Smooth muscle cell (in vitro differentiated cells): ENCODE results near the gene SPOCK3. TPM values are rescaled to one million over a fixed set of nuclear protein-coding genes. Genes with fewer than 3 reads are reported as not detected.

Experiments
- DNase-seq: peaks from one replicate; lab custom pipeline; 2025; ENCODE audit not compliant: unreplicated experiment; lab: John Stamatoyannopoulos, UW
- H2AFZ ChIP-seq: fragments of 200-600 bp; sonication (generic); 2 replicates; pipeline ENCODE4 v1.6.0; 2016; ENCODE audit warnings: antibody characterized with exemption, low read depth, mild to moderate bottlenecking
- H3F3A ChIP-seq: fragments of 200-600 bp; sonication (generic); 2 replicates; pipeline ENCODE4 v1.6.0; 2017; ENCODE audit warnings: antibody characterized with exemption, low read depth
- H3K27ac ChIP-seq: fragments of 200-600 bp; sonication (generic); 2 replicates; pipeline ENCODE4 v1.5.1; 2016; ENCODE audit warnings: low read depth, mild to moderate bottlenecking
- H3K27me3 ChIP-seq: fragments of 200-600 bp; sonication (generic); 2 replicates; pipeline ENCODE4 v1.6.1; 2016; ENCODE audit warnings: low read depth, mild to moderate bottlenecking
- H3K36me3 ChIP-seq: fragments of 200-600 bp; sonication (generic); 2 replicates; pipeline ENCODE4 v1.5.1; 2016; ENCODE audit warnings: low read depth
- H3K4me1 ChIP-seq: fragments of 200-600 bp; sonication (generic); 2 replicates; pipeline ENCODE4 v1.5.1; 2016; ENCODE audit warnings: low read depth
- H3K4me2 ChIP-seq: fragments of 200-600 bp; sonication (generic); 2 replicates; pipeline ENCODE4 v1.6.0; 2016; ENCODE audit warnings: mild to moderate bottlenecking
- H3K4me3 ChIP-seq: fragments of 200-600 bp; sonication (generic); 2 replicates; pipeline ENCODE4 v1.5.1; 2016; ENCODE audit warnings: mild to moderate bottlenecking
- H3K79me2 ChIP-seq: fragments of 200-600 bp; sonication (generic); 2 replicates; pipeline ENCODE4 v1.6.0; 2016; ENCODE audit warnings: low read depth, mild to moderate bottlenecking
- H3K9ac ChIP-seq: fragments of 200-600 bp; sonication (generic); 2 replicates; pipeline ENCODE4 v1.6.0; 2016; ENCODE audit warnings: low read depth
- H3K9me3 ChIP-seq: fragments of 200-600 bp; sonication (generic); replicated peaks from 2 replicates; pipeline ENCODE4 v1.5.1; 2016; ENCODE audit warnings: low read depth
- H4K20me1 ChIP-seq: fragments of 200-600 bp; sonication (generic); 2 replicates; pipeline ENCODE4 v1.6.0; 2016; ENCODE audit warnings: low read depth
- CTCF ChIP-seq: fragments of 200-600 bp; sonication (generic); IDR thresholded peaks from 2 replicates; pipeline ENCODE4 v1.5.1; 2017; ENCODE audit warnings: borderline replicate concordance, mild to moderate bottlenecking, antibody characterized with exemption; ENCODE audit not compliant: insufficient read depth, poor library complexity, severe bottlenecking
- WGBS: methylation state at CpG from one replicate; pipeline ENCODE4 v1.1.7; 2016; ENCODE audit warnings: low lambda C conversion rate; 5-methylcytosine and 5-hydroxymethylcytosine counted together
- polyA plus RNA-seq: library from polyadenylated mRNA; unstranded; fragments of >200 nt; fragmentation: Nextera tagmentation; extraction: Ambion mirVana; gene quantifications from 2 replicates; pipeline ENCODE4 v1.2.1, GENCODE V29; 2016
- total RNA-seq: library from RNA; depleted of rRNA; stranded (reverse); fragments of >200 nt; gene quantifications from 2 replicates; pipeline ENCODE4 v1.2.3, GENCODE V29; 2014

Gene SPOCK3
- total and polyA plus RNA-seq, 2 experiments from 2014 or later = 0.49 TPM; not detected in 1

DNA sequence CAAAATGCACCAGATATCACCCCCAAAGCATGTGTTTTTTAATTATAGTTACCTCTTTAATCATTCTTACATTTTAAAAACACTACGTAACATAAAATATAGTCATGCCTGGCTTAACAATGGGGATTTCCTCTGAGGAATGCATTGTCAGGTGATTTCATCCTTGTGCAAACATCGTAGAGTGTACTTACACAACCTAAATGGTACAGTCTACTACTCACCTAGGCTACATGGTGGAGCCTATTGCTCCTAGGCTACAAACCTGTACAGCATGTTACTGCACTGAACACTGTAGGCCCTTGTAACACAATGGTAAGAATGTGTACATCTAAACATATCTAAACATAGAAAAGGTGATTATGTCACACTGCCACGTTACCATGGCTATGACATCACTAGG is 208.6 kb downstream of the SPOCK3 start:
- WGBS = 96% methylated on average over 3 of the region's 3 CpGs
- Histone ChIP-seq H3K36me3 (no peaks in the 10 kb centered on the region), H3K4me3 (no peak overlapping the region), H3K9me3 (no peaks in the 10 kb centered on the region), H3K27ac (no peak overlapping the region), H4K20me1 (no peaks in the 10 kb centered on the region), H3K79me2 (no peaks in the 10 kb centered on the region), H3K4me2 (no peak overlapping the region), H3K27me3 (no peaks in the 10 kb centered on the region), H2AFZ (no peak overlapping the region), H3F3A (no peaks in the 10 kb centered on the region), H3K9ac (no peak overlapping the region), H3K4me1 (no peaks in the 10 kb centered on the region)
- no peak for DNase-seq
- no peak for TF ChIP-seq CTCF

GRCh38 chr4:167023364-167023925 is 210.8 kb downstream of the SPOCK3 start:
- TF ChIP-seq CTCF = no peak
- no peaks in the 10 kb centered on the region for H3K27me3 ChIP-seq
- no peaks in the 10 kb centered on the region for H3F3A ChIP-seq
- no peaks in the 10 kb centered on the region for H3K79me2 ChIP-seq
- DNase-seq = no peak
- H3K27ac ChIP-seq = no peak overlapping the region
- WGBS = 13% methylated on average over 4 of the region's 4 CpGs
- no peak overlapping the region for H3K4me3 ChIP-seq
- no peak overlapping the region for H3K9ac ChIP-seq
- no peaks in the 10 kb centered on the region for H3K9me3 ChIP-seq
- H3K36me3 ChIP-seq = no peaks in the 10 kb centered on the region
- H4K20me1 ChIP-seq = no peaks in the 10 kb centered on the region
- no peaks in the 10 kb centered on the region for H3K4me1 ChIP-seq
- peak overlapping the region; percentile 13 for H2AFZ ChIP-seq
- H3K4me2 ChIP-seq = peak overlapping the region; percentile 50

GRCh38 chr4:167021545-167022155 is 212.6 kb downstream of the SPOCK3 start:
- Histone ChIP-seq H3K9ac (no peak overlapping the region), H3K79me2 (no peaks in the 10 kb centered on the region), H4K20me1 (no peaks in the 10 kb centered on the region), H3K4me2 (peak overlapping the region; percentile 42), H3K4me3 (no peak overlapping the region), H3K27ac (no peak overlapping the region), H3K9me3 (no peaks in the 10 kb centered on the region), H3K4me1 (no peaks in the 10 kb centered on the region), H3K36me3 (no peaks in the 10 kb centered on the region), H3K27me3 (no peaks in the 10 kb centered on the region), H3F3A (no peaks in the 10 kb centered on the region), H2AFZ (no peak overlapping the region)
- DNase-seq = peak; percentile 30
- WGBS = 26% methylated on average over 11 of the region's 11 CpGs
- TF ChIP-seq CTCF = peak; percentile 92

GRCh38 chr4:167020410-167020809 is 213.9 kb downstream of the SPOCK3 start:
- Histone ChIP-seq H2AFZ (no peak overlapping the region), H4K20me1 (no peaks in the 10 kb centered on the region), H3K36me3 (no peaks in the 10 kb centered on the region), H3K9me3 (no peaks in the 10 kb centered on the region), H3K4me1 (no peaks in the 10 kb centered on the region), H3K27ac (no peak overlapping the region), H3K4me3 (no peak overlapping the region), H3K9ac (no peak overlapping the region), H3K4me2 (no peak overlapping the region), H3K27me3 (no peaks in the 10 kb centered on the region), H3F3A (no peaks in the 10 kb centered on the region), H3K79me2 (no peaks in the 10 kb centered on the region)
- 39% methylated on average over 1 of the region's 1 CpG for WGBS
- peak; percentile 22 for TF ChIP-seq CTCF
- DNase-seq = no peak
